ENCODE measurements around the gene CDH2. TPM values are rescaled to one million over a fixed set of nuclear protein-coding genes. Genes with fewer than 3 reads are reported as not detected.

Gene CDH2
- total RNA-seq, 1 experiment from 2014 or later, result 15.0 TPM

GRCh38 chr18:28108814-28109213, 68.1 kb downstream of the CDH2 start:
- H3K27ac ChIP-seq (ENCODE audit: low read depth, low read length, poor library complexity, severe bottlenecking), result no peak overlapping the region
- CTCF ChIA-PET, result no interaction called here

GRCh38 chr18:28108254-28108653, 68.7 kb downstream of the CDH2 start:
- TF ChIP-seq EZH2 (IDR thresholded peaks at IDR 0.05; ENCODE audit: borderline replicate concordance, low read depth, low read length, poor library complexity, severe bottlenecking) (no peak), CTCF (conservative IDR thresholded peaks at IDR 0.05; ENCODE audit: low read depth, low read length) (no peak)
- H3K9me3 ChIP-seq (ENCODE audit: low read depth, low read length, poor library complexity, severe bottlenecking), result no peaks in the 10 kb centered on the region
- H3K4me3 ChIP-seq (ENCODE audit: low read depth, low read length, poor library complexity, severe bottlenecking), result no peak overlapping the region
- H3K27me3 ChIP-seq (replicated peaks; ENCODE audit: insufficient read depth, low read depth, low read length, poor library complexity), result peaks cover 6% of the 10 kb centered on the region
- no peaks in the 10 kb centered on the region for H3K36me3 ChIP-seq (ENCODE audit: insufficient read depth, low read length, poor library complexity, severe bottlenecking)
- CTCF ChIA-PET, result no interaction called here
- DNase-seq (ENCODE audit: low spot score), result no peak
- no peak overlapping the region for H3K27ac ChIP-seq (ENCODE audit: low read depth, low read length, poor library complexity, severe bottlenecking)
- POLR2A ChIA-PET (ENCODE audit: low non-redundant PET), result no interaction called here
- intact Hi-C loops (cut with micrococcal nuclease; ENCODE audit: unreplicated experiment), result no loop called here
- BruUV-seq (replicated peaks), result no TSS peak
- H3K4me1 ChIP-seq (ENCODE audit: insufficient read depth, low read length, poor library complexity, severe bottlenecking), result no peaks in the 10 kb centered on the region

More at GRCh38 chr18:28108814-28109213, 68.1 kb downstream of the CDH2 start:
- Histone ChIP-seq H3K27me3 (replicated peaks; ENCODE audit: insufficient read depth, low read depth, low read length, poor library complexity) (peaks cover 6% of the 10 kb centered on the region), H3K36me3 (ENCODE audit: insufficient read depth, low read length, poor library complexity, severe bottlenecking) (no peaks in the 10 kb centered on the region), H3K4me1 (ENCODE audit: insufficient read depth, low read length, poor library complexity, severe bottlenecking) (no peaks in the 10 kb centered on the region), H3K9me3 (ENCODE audit: low read depth, low read length, poor library complexity, severe bottlenecking) (no peaks in the 10 kb centered on the region), H3K4me3 (ENCODE audit: low read depth, low read length, poor library complexity, severe bottlenecking) (no peak overlapping the region)
- no TSS peak for BruUV-seq (replicated peaks)
- POLR2A ChIA-PET (ENCODE audit: low non-redundant PET), result no interaction called here
- peak; percentile 18 for DNase-seq (ENCODE audit: low spot score)
- TF ChIP-seq CTCF (conservative IDR thresholded peaks at IDR 0.05; ENCODE audit: low read depth, low read length), result no peak; the same call in 1 of the 2 replicates
- intact Hi-C loops (cut with micrococcal nuclease; ENCODE audit: unreplicated experiment), result no loop called here

- DNase-seq (ENCODE audit: low spot score), result no peak
- CTCF ChIA-PET, result no interaction called here
- H3K27me3 ChIP-seq (replicated peaks; ENCODE audit: insufficient read depth, low read depth, low read length, poor library complexity), result peaks cover 5% of the 10 kb centered on the region
- intact Hi-C loops (cut with micrococcal nuclease; ENCODE audit: unreplicated experiment), result no loop called here
- no peaks in the 10 kb centered on the region for H3K36me3 ChIP-seq (ENCODE audit: insufficient read depth, low read length, poor library complexity, severe bottlenecking)
- POLR2A ChIA-PET (ENCODE audit: low non-redundant PET), result no interaction called here
- BruUV-seq (replicated peaks), result no TSS peak
- H3K4me1 ChIP-seq (ENCODE audit: insufficient read depth, low read length, poor library complexity, severe bottlenecking), result no peaks in the 10 kb centered on the region
- TF ChIP-seq CTCF (conservative IDR thresholded peaks at IDR 0.05; ENCODE audit: low read depth, low read length) (no peak), EZH2 (IDR thresholded peaks at IDR 0.05; ENCODE audit: borderline replicate concordance, low read depth, low read length, poor library complexity, severe bottlenecking) (no peak)
- no peaks in the 10 kb centered on the region for H3K9me3 ChIP-seq (ENCODE audit: low read depth, low read length, poor library complexity, severe bottlenecking)
- no peak overlapping the region for H3K4me3 ChIP-seq (ENCODE audit: low read depth, low read length, poor library complexity, severe bottlenecking)
- H3K27ac ChIP-seq (ENCODE audit: low read depth, low read length, poor library complexity, severe bottlenecking), result no peak overlapping the region
Measured at GRCh38 chr18:28099237-28099636, 77.7 kb downstream of the CDH2 start.

Data from A673 (cell line).